MCF 10A (cell line): ENCODE measurements around the gene KAT6B. TPM values are rescaled to one million over a fixed set of nuclear protein-coding genes. Genes with fewer than 3 reads are reported as not detected.
"Not testable (repeated sequence)": the region's sequence is repeated elsewhere in the genome, so short reads cannot be mapped to it uniquely, and the experiment has no call there.

ENCODE experiments used
- BruUV-seq: library from RNA; stranded (reverse); fragments of 400-500 nt; replicated peaks from 2 replicates; lab custom pipeline; 2021; lab: Mats Ljungman, UMichigan
- CTCF ChIA-PET: fragments of 300-600 bp; sonication (Branson Sonifier 250); formaldehyde crosslinking; extraction: SDS; loops from one replicate; lab custom pipeline; 2021; ENCODE audit warnings: antibody characterized with exemption, inconsistent platforms; lab: Yijun Ruan, JAX
- POLR2A ChIA-PET: fragments of 300-600, 350-650 bp; sonication (Branson Sonifier 250); formaldehyde crosslinking; extraction: SDS; loops from one replicate; lab custom pipeline; 2020; ENCODE audit warnings: antibody characterized with exemption, inconsistent platforms; lab: Yijun Ruan, JAX
- DNase-seq: peaks from one replicate; pipeline ENCODE4 v3.0.0-alpha.2; 2018; ENCODE audit not compliant: unreplicated experiment
- H3K27ac Mint-ChIP-seq: one replicate; pipeline ENCODE4 v1.8.0; 2022; ENCODE audit warnings: mild to moderate bottlenecking, low read depth, mixed read lengths; ENCODE audit not compliant: unreplicated experiment
- H3K27me3 Mint-ChIP-seq: one replicate; pipeline ENCODE4 v1.8.0; 2022; ENCODE audit warnings: mixed read lengths; ENCODE audit not compliant: insufficient read depth, unreplicated experiment
- H3K36me3 Mint-ChIP-seq: one replicate; pipeline ENCODE4 v1.8.0; 2022; ENCODE audit warnings: mild to moderate bottlenecking, moderate library complexity, mixed read lengths; ENCODE audit not compliant: insufficient read depth, unreplicated experiment
- H3K4me1 Mint-ChIP-seq: one replicate; pipeline ENCODE4 v1.8.0; 2022; ENCODE audit warnings: mixed read lengths; ENCODE audit not compliant: insufficient read depth, unreplicated experiment
- H3K4me3 Mint-ChIP-seq: one replicate; pipeline ENCODE4 v1.8.0; 2022; ENCODE audit warnings: mild to moderate bottlenecking, moderate library complexity, mixed read lengths; ENCODE audit not compliant: unreplicated experiment
- H3K9me3 Mint-ChIP-seq: one replicate; pipeline ENCODE4 v1.8.0; 2022; ENCODE audit warnings: mixed read lengths; ENCODE audit not compliant: unreplicated experiment
- CTCF ChIP-seq: fragments of 200-600 bp; IDR thresholded peaks from one replicate; pipeline ENCODE4 v1.8.0; 2022; ENCODE audit warnings: antibody characterized with exemption, mild to moderate bottlenecking; ENCODE audit not compliant: unreplicated experiment
- intact Hi-C: fragments of 100-400 bp; cut with micrococcal nuclease; formaldehyde crosslinking; loops from 2 replicates; pipeline ENCODE4 v1.14.1; 2022
- total RNA-seq: library from RNA; stranded (reverse); gene quantifications from 2 replicates; pipeline ENCODE4 v1.2.3, GENCODE V29; 2022

The KAT6B gene
- total RNA-seq, 1 experiment from 2014 or later, result 18.3 TPM

GRCh38 chr10:74917481-74918077, 91.2 kb downstream of the KAT6B start:
- peak overlapping the region; percentile 1 for H3K27ac Mint-ChIP-seq
- H3K9me3 Mint-ChIP-seq, result peaks cover 8% of the 10 kb centered on the region
- DNase-seq, result peak; percentile 63
- TF ChIP-seq CTCF, result no peak
- intact Hi-C loops, result no loop called here
- H3K27me3 Mint-ChIP-seq, result no peaks in the 10 kb centered on the region
- POLR2A ChIA-PET, result interaction anchor here (0.7 to 1.2 kb wide), 3 partner anchors 11 to 441 kb away, joined by 3 to 5 read pairs (median 3); no protein-coding TSS in a partner anchor
- no TSS peak for BruUV-seq
- H3K4me3 Mint-ChIP-seq, result no peak overlapping the region
- CTCF ChIA-PET, result no interaction called here
- H3K4me1 Mint-ChIP-seq, result peaks cover 14% of the 10 kb centered on the region
- H3K36me3 Mint-ChIP-seq, result no peaks in the 10 kb centered on the region

- intact Hi-C loops, result loop anchor here (10.0 kb wide), 1 partner anchor 95 kb away; the partner anchor contains the start of gene KAT6B
- Mint-ChIP-seq H3K27ac (no peak overlapping the region), H3K27me3 (no peaks in the 10 kb centered on the region), H3K9me3 (peaks cover 8% of the 10 kb centered on the region), H3K36me3 (no peaks in the 10 kb centered on the region), H3K4me1 (peaks cover 35% of the 10 kb centered on the region), H3K4me3 (no peak overlapping the region)
- CTCF ChIA-PET, result interaction anchor here (0.6 to 0.7 kb wide), 4 partner anchors 21 to 812 kb away, joined by 3 to 4 read pairs (median 3); no protein-coding TSS in a partner anchor
- TF ChIP-seq CTCF, result no peak
- BruUV-seq, result no TSS peak
- no peak for DNase-seq
- POLR2A ChIA-PET, result interaction anchor here (0.8 to 1.5 kb wide), 2 partner anchors 11 to 16 kb away, joined by 3 read pairs; no protein-coding TSS in a partner anchor
These were observed 93.3 kb downstream of the KAT6B start for GRCh38 chr10:74919671-74920070.

GRCh38 chr10:74921070-74921469, 94.7 kb downstream of the KAT6B start:
- BruUV-seq, H3K27ac Mint-ChIP-seq, H3K4me3 Mint-ChIP-seq, DNase-seq, H3K27me3 Mint-ChIP-seq, H3K9me3 Mint-ChIP-seq, H3K36me3 Mint-ChIP-seq: not testable (repeated sequence)
- peaks cover 36% of the 10 kb centered on the region for H3K4me1 Mint-ChIP-seq
- intact Hi-C loops, result loop anchor here (10.0 kb wide), 1 partner anchor 96 kb away; the partner anchor contains the start of gene KAT6B
- CTCF ChIA-PET, result interaction anchor here (0.6 to 1.5 kb wide), 5 partner anchors 9 to 125 kb away, joined by 3 to 4 read pairs (median 3); no protein-coding TSS in a partner anchor
- POLR2A ChIA-PET, result interaction anchor here (0.6 to 1.5 kb wide), 6 partner anchors 10 to 93 kb away, joined by 3 to 5 read pairs (median 3); no protein-coding TSS in a partner anchor

- intact Hi-C loops, result loop anchor here (10.0 kb wide), 1 partner anchor 97 kb away; the partner anchor contains the start of gene KAT6B
- Mint-ChIP-seq H3K27me3 (no peaks in the 10 kb centered on the region), H3K27ac (no peak overlapping the region), H3K9me3 (peaks cover 8% of the 10 kb centered on the region), H3K4me1 (peaks cover 36% of the 10 kb centered on the region), H3K36me3 (peaks cover 8% of the 10 kb centered on the region), H3K4me3 (no peak overlapping the region)
- CTCF ChIA-PET, result interaction anchor here (0.6 to 1.5 kb wide), 5 partner anchors 11 to 177 kb away, joined by 3 to 4 read pairs (median 3); no protein-coding TSS in a partner anchor
- no peak for TF ChIP-seq CTCF
- DNase-seq, result no peak
- BruUV-seq, result no TSS peak
- POLR2A ChIA-PET, result interaction anchor here (0.6 to 1.2 kb wide), 5 partner anchors 12 to 1192 kb away, joined by 3 to 5 read pairs (median 3); no protein-coding TSS in a partner anchor
These were observed 95.3 kb downstream of the KAT6B start for GRCh38 chr10:74921744-74922143.
